ENCODE results near the gene A1CF.

DNA sequence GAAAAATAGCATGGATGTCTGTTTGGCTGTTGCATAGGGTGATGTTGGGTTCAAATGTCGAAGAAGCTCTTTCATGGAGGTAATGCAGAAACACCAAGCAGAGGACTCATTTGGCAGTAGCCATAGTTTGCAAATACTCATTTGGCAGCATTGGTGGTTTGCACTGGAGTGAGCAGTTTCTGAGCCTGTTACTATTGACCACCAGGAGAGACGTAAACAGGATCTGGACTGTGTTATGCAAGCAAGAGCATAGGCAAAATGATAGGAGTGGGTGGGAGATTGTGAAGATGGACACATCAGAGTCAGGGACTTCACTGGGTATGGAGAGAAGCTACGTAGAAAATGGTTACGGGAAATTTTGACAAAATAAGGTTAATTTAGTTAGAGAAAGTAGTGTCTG is 22.9 kb upstream of the A1CF start:
- TF ChIP-seq, protein P1, sequence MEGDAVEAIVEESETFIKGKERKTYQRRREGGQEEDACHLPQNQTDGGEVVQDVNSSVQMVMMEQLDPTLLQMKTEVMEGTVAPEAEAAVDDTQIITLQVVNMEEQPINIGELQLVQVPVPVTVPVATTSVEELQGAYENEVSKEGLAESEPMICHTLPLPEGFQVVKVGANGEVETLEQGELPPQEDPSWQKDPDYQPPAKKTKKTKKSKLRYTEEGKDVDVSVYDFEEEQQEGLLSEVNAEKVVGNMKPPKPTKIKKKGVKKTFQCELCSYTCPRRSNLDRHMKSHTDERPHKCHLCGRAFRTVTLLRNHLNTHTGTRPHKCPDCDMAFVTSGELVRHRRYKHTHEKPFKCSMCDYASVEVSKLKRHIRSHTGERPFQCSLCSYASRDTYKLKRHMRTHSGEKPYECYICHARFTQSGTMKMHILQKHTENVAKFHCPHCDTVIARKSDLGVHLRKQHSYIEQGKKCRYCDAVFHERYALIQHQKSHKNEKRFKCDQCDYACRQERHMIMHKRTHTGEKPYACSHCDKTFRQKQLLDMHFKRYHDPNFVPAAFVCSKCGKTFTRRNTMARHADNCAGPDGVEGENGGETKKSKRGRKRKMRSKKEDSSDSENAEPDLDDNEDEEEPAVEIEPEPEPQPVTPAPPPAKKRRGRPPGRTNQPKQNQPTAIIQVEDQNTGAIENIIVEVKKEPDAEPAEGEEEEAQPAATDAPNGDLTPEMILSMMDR (IDR thresholded peaks at IDR 0.05) = no peak
- no peak for TF ChIP-seq POLR2A (IDR thresholded peaks at IDR 0.05)

Measured in right lobe of liver (tissue), 4 donors.